ENCODE results near the gene MCCD1.

The MCCD1 gene

DNA sequence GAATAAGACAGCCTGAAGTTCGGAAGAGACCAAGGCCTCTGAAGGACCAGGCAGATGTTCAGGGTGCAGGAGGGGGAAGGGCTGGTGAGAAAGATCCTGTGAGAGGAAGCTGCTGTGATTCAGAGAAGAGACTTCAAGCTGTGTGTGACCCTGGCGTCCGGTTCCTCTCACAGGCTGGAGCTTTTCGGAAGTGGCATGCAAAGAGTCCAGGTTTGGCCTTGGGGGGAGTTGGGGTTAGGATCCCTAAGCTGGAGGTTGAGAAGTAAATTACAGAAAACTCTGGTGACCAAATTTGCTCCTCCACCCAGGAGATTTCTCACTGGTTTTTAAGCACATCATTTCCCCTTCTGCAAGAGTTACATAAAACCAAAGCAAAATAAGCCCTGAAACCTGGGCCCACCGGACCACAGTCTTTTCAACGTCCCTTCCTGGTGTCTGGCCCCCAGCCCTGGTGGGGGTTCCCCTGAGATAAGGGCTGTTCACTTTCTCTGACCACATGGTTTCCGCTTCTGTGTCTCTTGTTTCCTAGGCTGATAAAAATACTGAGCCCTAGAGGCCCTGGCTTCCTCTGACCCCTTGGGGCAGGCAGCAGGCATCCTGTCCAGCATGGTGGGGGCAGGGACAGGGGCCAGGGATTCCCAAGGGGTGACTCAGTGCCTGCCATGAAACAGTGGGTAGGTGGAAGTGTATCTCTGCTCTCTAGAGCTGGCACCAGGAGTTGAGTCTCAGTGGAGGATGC is 31.4 kb downstream of the MCCD1 start:
- no peak for TF ChIP-seq ZNF274 (IDR thresholded peaks at IDR 0.05; ENCODE audit: low read depth, low read length)
- H3K4me3 ChIP-seq (ENCODE audit: low read length) = peak overlapping the region; percentile 21; the same call in 1 of the 2 replicates

GRCh38 chr6:31560697-31561058 is 31.9 kb downstream of the MCCD1 start:
- no peak overlapping the region; the same call in 1 of the 2 replicates for H3K4me3 ChIP-seq (ENCODE audit: low read length)
- TF ChIP-seq ZNF274 (IDR thresholded peaks at IDR 0.05; ENCODE audit: low read depth, low read length) = no peak

DNA sequence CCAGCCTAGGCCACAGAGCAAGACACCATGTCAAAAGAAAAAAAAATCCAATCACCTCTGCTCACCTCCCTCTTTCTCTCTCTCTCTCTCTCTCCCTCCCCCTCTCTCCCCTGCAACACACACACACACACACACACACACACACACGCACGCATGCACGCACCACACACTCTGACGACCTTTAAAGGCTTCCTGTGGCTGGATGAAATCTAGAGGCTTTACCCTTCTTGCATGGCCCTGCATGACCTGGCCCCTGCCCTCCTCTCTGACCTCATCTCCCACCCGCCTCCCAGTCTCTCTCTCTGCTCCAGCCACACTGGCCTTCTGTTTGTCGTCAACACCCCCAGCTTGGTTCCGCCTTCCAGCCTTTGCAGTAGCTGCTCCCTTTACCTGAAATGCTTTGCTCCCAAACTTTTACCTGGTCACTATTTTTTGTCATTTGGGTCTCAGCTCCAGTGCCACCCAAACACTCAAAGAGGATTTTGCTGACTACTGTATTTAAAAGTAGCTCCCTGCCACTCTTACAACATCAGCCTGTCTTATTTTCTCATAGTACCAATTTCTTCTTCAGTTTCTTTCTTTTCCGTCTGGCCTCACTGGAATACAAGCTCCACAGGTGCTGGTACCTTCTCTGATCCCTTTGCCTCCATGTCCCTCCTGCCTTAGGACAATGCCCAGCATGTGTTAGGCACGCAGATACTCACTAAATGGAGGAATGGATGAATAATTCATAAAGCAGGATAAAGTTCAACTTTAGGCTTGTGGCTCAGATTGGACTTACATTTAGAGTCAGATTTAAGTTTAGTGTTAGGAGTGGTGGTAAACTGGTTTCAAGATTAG is 39.0 kb downstream of the MCCD1 start:
- H3K4me3 ChIP-seq (ENCODE audit: low read length) = peak overlapping the region; percentile 11; the same call in 1 of the 2 replicates
- TF ChIP-seq ZNF274 (IDR thresholded peaks at IDR 0.05; ENCODE audit: low read depth, low read length) = no peak

DNA sequence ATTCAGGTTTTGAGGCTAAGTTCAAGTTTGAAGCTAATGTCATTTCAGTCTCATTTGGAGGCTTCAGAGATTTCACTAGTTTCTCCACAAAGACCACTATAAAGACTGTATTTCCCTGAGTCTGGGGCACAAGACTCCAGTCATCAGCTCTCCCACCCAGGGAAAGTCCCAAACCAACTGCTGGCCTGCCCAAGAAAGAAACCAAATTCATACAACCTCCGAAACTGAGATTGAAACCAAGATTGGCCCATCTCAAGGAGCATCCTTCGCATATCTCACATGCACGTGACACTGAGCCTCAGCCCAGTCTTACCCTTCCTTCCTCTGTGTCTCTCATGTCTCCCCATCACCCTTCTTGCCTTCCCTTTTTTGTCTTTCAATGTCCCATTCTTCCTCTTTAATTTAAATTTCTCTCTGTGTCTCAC is 39.8 kb downstream of the MCCD1 start:
- no peak for TF ChIP-seq ZNF274 (IDR thresholded peaks at IDR 0.05; ENCODE audit: low read depth, low read length)
- H3K4me3 ChIP-seq (ENCODE audit: low read length) = no peak overlapping the region

DNA sequence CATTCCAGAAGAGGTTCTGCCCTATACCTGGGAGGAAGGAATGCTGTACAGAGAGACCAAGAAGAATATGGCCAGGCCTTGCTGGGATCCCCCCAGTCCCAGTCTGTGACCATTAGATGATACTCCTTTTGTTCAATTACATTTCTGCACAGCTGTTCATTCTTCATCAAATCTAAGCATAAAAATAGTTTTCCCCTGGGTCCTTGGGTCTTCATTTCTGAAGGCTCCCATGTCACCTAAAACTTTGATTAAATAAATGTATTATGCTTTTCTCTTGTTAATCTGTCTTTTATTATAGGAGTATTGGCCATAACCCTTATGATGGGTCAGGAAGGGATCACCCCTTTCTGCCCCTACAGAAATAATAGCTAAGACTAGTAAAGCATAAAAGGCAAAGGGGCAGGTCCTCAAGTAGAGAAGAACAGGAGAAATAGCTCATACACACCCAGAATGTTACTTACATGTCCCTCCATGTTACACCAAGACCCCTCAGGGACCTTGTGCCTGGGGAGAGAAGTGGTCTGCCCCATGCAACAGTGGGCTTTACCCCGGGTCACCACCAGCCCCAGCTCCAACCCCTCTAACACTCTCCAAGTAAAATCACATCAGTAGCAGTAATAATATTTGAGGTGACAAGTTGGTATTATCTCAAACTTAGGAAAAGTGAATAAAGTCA is 41.2 kb downstream of the MCCD1 start:
- no peak for TF ChIP-seq ZNF274 (IDR thresholded peaks at IDR 0.05; ENCODE audit: low read depth, low read length)
- no peak overlapping the region for H3K4me3 ChIP-seq (ENCODE audit: low read length)

DNA sequence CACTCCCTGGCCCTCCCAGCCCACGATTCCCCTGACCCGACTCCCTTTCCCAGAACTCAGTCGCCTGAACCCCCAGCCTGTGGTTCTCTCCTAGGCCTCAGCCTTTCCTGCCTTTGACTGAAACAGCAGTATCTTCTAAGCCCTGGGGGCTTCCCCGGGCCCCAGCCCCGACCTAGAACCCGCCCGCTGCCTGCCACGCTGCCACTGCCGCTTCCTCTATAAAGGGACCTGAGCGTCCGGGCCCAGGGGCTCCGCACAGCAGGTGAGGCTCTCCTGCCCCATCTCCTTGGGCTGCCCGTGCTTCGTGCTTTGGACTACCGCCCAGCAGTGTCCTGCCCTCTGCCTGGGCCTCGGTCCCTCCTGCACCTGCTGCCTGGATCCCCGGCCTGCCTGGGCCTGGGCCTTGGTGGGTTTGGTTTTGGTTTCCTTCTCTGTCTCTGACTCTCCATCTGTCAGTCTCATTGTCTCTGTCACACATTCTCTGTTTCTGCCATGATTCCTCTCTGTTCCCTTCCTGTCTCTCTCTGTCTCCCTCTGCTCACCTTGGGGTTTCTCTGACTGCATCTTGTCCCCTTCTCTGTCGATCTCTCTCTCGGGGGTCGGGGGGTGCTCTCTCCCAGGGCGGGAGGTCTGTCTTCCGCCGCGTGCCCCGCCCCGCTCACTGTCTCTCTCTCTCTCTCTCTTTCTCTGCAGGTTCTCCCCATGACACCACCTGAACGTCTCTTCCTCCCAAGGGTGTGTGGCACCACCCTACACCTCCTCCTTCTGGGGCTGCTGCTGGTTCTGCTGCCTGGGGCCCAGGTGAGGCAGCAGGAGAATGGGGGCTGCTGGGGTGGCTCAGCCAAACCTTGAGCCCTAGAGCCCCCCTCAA is 43.5 kb downstream of the MCCD1 start, which contains the start of gene LTA:
TSS of gene LTA (plus strand) at position 249 of the 871 bp plus-strand sequence. CDS start at position 703, 454 bp downstream.
- H3K4me3 ChIP-seq (ENCODE audit: low read length) = peak within 1 kb of the TSS; percentile 53; the same call in 1 of the 2 replicates

DNA sequence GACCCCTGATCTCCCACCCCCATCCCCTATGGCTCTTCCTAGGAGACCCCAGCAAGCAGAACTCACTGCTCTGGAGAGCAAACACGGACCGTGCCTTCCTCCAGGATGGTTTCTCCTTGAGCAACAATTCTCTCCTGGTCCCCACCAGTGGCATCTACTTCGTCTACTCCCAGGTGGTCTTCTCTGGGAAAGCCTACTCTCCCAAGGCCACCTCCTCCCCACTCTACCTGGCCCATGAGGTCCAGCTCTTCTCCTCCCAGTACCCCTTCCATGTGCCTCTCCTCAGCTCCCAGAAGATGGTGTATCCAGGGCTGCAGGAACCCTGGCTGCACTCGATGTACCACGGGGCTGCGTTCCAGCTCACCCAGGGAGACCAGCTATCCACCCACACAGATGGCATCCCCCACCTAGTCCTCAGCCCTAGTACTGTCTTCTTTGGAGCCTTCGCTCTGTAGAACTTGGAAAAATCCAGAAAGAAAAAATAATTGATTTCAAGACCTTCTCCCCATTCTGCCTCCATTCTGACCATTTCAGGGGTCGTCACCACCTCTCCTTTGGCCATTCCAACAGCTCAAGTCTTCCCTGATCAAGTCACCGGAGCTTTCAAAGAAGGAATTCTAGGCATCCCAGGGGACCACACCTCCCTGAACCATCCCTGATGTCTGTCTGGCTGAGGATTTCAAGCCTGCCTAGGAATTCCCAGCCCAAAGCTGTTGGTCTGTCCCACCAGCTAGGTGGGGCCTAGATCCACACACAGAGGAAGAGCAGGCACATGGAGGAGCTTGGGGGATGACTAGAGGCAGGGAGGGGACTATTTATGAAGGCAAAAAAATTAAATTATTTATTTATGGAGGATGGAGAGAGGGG is 44.7 kb downstream of the MCCD1 start:
- no peak for TF ChIP-seq ZNF274 (IDR thresholded peaks at IDR 0.05; ENCODE audit: low read depth, low read length)
- H3K4me3 ChIP-seq (ENCODE audit: low read length) = peak overlapping the region; percentile 53; the same call in 1 of the 2 replicates

More for the DNA sequence above, 43.5 kb downstream of the MCCD1 start, which contains the start of gene LTA:
- TF ChIP-seq ZNF274 (IDR thresholded peaks at IDR 0.05; ENCODE audit: low read depth, low read length) = no peak

DNA sequence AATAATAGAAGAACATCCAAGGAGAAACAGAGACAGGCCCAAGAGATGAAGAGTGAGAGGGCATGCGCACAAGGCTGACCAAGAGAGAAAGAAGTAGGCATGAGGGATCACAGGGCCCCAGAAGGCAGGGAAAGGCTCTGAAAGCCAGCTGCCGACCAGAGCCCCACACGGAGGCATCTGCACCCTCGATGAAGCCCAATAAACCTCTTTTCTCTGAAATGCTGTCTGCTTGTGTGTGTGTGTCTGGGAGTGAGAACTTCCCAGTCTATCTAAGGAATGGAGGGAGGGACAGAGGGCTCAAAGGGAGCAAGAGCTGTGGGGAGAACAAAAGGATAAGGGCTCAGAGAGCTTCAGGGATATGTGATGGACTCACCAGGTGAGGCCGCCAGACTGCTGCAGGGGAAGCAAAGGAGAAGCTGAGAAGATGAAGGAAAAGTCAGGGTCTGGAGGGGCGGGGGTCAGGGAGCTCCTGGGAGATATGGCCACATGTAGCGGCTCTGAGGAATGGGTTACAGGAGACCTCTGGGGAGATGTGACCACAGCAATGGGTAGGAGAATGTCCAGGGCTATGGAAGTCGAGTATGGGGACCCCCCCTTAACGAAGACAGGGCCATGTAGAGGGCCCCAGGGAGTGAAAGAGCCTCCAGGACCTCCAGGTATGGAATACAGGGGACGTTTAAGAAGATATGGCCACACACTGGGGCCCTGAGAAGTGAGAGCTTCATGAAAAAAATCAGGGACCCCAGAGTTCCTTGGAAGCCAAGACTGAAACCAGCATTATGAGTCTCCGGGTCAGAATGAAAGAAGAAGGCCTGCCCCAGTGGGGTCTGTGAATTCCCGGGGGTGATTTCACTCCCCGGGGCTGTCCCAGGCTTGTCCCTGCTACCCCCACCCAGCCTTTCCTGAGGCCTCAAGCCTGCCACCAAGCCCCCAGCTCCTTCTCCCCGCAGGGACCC is 45.6 kb downstream of the MCCD1 start:
- TF ChIP-seq ZNF274 (IDR thresholded peaks at IDR 0.05; ENCODE audit: low read depth, low read length) = no peak
- peak overlapping the region; percentile 84; the same call in 1 of the 2 replicates for H3K4me3 ChIP-seq (ENCODE audit: low read length)

GRCh38 chr6:31575335-31575901 is 46.7 kb downstream of the MCCD1 start, which contains the start of gene TNF:
Gene TNF, plus strand, starts transcription at chr6:31575565. Its CDS starts 177 bp downstream, at chr6:31575742.
- TF ChIP-seq ZNF274 (IDR thresholded peaks at IDR 0.05; ENCODE audit: low read depth, low read length) = no peak

DNA sequence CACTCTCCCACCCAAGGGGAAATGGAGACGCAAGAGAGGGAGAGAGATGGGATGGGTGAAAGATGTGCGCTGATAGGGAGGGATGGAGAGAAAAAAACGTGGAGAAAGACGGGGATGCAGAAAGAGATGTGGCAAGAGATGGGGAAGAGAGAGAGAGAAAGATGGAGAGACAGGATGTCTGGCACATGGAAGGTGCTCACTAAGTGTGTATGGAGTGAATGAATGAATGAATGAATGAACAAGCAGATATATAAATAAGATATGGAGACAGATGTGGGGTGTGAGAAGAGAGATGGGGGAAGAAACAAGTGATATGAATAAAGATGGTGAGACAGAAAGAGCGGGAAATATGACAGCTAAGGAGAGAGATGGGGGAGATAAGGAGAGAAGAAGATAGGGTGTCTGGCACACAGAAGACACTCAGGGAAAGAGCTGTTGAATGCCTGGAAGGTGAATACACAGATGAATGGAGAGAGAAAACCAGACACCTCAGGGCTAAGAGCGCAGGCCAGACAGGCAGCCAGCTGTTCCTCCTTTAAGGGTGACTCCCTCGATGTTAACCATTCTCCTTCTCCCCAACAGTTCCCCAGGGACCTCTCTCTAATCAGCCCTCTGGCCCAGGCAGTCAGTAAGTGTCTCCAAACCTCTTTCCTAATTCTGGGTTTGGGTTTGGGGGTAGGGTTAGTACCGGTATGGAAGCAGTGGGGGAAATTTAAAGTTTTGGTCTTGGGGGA is 47.4 kb downstream of the MCCD1 start:
- TF ChIP-seq ZNF274 (IDR thresholded peaks at IDR 0.05; ENCODE audit: low read depth, low read length) = no peak
- H3K4me3 ChIP-seq (ENCODE audit: low read length) = peak overlapping the region; percentile 84

More at GRCh38 chr6:31575335-31575901, 46.7 kb downstream of the MCCD1 start, which contains the start of gene TNF:
- H3K4me3 ChIP-seq (ENCODE audit: low read length) = peak within 1 kb of the TSS; percentile 84
